ENCODE data around the gene THRAP3.
A peak's percentile ranks its signal among the peaks of the same experiment; 100 is the strongest.
"Not testable (repeated sequence)": the region's sequence is repeated elsewhere in the genome, so short reads cannot be mapped to it uniquely, and the experiment has no call there.

Gene THRAP3

DNA sequence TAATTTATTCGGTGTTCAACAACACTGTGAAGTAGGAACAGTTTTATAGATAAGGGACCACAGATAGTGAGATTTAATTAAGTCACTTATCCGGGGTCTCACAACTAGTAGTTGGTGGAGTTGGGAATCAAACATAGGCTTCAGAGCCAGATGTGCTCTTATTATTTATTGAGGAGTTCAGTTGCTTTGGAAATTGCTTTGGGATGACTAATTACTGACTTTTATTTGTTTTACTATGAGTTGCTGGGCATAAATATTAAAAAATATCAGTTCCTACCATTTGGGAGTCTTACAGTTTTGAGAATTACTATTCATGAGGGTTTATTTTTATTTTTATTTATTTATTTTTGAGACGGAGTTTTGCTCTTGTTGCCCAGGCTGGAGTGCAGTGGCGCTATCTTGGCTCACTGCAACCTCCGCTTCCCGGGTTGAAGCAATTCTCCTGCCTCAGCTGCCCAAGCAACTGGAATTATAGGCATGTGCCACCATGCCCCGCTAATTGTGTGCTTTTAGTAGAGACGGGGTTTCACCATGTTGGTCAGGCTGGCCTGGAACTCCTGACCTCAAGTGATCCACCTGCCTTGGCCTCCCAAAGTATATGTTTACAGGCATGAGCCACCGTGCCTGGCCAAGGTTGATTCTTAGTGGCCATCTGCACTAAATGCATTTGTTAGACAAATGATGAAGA lies 27.7 kb downstream of the THRAP3 start:
- no peak for DNase-seq

DNA sequence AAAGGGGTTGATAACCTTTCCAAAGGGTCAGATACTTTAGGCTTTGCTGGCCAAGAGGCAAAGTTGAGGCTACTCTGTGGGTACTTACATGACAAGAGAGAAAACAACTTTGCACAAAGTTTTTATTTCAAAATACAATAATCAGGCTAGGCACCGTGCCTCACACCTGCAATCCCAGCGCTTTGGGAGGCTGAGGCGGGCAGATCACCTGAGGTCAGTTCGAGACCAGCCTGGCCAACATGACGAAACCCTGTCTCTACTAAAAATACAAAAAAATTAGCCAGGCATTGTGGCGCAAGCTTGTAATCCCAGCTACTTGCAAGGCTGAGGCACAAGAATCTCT lies 28.2 kb downstream of the THRAP3 start:
- not testable (repeated sequence) for DNase-seq

DNA sequence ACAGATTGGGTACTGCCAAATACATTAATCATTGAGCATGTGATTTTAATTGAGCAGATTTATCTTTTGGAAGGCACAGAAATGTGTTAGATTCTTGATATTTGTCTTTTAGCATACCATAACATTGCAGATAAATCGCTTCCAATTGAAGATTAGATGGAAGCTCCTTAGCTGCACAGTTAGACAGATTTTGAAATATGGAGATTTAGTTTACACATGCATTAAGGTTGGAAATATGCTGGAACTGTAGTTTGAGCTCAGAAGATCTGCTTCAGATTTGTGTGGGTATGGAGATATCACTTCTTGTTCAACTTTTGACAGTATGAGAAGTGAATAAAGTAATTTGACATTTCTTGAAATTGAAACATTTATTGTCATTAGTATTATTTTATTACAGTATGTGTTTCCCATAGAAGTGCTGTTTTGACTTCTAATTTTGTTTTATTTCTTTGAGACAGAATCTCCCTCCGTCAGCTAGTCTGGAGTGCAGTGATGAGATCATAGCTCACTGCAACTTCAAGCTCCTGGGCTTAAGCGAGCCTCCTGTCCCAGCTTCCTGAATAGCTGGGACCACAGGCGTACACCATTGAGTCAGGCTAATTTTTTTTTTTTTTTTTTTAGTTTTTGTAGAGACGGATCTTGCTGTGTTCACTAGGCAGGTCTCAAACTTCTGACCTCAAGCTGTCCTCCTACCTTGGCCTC lies 29.1 kb downstream of the THRAP3 start:
- DNase-seq = no peak

DNA sequence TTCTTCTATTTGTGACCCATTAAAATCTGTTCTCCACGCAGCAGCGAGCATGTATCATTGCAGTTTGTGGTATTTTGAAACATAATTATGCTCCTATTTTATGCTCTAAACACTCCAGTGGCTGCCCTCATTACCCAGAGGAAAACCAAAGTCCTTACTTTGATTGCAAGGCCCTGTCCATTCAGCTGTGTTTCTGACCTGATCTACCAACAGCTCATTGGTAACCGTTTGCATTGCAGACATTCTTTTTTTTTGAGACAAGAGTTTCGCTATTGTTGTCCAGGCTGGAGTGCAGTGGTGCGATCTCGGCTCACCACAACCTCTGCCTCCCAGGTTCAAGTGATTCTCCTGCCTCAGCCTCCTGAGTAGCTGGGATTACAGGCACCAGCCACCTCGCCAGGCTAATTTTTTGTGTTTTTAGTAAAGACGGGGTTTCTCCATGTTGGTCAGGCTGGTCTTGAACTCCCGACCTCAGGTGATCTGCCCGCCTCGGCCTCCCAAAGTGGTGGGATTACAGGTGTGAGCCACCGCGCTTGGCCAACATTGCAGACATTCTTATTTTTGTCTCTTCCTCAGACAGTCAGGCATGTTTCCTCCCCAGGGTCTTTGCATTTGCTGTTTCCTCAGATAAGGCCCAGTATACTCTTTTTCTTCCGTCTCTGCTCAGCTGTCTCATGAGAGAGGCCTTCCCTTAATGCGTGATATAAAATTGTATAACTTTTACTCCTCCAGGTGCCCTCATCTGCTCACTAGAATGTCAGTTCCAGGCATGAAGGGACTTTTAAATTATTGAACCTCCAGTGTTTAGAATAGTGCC lies 32.5 kb downstream of the THRAP3 start:
- DNase-seq = no peak

DNA sequence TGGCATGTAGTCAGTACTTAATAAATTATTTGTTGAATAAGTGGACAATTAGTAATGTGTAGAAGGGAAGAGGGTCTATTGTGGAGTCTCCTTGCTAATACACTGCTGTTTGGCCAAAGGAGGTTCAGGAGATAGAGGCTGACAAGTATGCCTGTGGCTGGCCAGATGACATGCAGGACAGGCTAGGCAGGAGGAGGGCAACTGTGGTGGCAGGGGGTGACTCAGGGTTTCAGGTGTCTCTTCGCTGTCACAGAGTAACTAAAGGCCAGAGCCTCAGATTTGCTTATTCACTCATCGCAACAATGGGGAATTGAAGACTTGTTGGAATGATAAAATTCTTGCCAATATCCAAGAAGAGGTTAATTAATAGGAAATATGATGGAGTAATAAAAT lies 33.1 kb downstream of the THRAP3 start:
- no peak for DNase-seq

DNA sequence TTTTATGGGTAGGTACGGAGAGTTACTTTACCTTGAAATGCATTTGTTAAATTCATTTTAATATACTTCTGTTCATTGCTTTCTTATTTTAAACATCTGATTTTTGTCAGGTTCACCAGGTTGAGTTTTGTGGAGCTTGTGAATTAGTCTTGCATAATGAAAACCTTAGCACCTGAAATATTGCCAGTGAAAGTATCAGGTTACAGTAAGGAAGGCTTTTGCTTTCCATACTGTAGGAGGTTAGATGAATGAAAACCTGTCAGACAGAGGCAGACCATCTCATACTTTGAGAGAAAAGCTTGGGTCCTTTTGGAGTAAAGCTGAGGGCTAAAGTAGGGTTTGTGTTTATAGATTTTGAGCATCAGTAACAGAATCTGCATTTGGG lies 34.7 kb downstream of the THRAP3 start:
- DNase-seq = no peak

DNA sequence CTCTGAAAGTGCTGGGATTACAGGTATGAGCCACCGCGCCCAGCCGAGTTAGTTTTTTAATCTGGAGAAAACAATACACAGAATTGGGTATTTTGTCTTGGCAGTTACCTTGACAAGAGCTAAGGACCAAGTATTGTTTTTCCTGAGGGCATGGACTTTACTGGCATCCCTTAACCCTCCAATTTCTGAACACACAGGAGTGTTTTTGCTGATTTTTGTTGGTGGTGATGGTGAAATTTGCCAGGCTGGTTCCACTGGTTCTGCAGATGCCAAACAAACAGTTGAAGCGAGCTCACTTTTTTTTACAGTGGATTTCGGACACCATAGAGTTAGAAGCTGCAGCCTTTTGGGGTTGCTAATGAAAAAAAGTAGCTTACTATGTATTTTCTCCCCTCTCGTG lies 44.7 kb downstream of the THRAP3 start:
- no peak for DNase-seq

DNA sequence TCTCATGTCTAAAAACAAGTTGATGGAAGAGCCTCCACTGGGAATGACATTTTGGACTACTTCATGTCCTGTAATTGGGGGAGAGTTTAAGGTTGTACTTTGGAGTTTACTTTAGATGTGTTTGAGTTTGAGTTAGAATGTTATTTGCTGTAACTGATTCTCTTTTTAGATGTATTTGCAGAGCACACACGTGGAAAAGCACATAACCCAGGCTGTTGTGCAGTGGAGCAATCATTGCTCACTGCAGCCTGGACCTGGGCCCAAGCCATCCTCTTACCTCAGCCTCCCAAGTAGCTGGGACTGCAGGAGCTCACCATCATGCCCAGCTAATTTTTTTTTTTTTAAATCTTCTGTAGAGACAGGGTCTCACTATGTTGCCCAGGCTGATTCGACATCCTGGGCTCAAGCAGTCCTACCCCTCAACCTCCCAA lies 45.2 kb downstream of the THRAP3 start:
- peak; percentile 32 for DNase-seq

DNA sequence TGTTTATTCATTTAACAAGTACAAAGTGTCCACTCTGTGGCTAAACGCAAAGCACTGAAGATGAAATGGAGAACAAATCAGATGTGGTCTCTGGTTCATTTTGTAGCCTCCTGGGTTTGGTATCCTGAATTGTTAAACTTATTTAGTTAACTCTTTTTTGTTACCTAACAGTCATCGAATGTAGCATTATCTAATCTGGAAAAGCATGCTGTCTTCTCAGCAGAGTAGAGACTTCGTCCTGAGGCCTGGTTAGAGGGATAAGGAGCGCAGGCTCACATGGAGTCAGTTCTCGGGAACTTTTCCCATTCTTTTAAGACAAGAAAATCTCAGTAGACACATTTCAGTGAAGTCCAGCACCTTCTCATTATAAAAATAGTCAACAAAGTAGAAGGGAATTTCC lies 48.8 kb downstream of the THRAP3 start:
- DNase-seq = no peak

DNA sequence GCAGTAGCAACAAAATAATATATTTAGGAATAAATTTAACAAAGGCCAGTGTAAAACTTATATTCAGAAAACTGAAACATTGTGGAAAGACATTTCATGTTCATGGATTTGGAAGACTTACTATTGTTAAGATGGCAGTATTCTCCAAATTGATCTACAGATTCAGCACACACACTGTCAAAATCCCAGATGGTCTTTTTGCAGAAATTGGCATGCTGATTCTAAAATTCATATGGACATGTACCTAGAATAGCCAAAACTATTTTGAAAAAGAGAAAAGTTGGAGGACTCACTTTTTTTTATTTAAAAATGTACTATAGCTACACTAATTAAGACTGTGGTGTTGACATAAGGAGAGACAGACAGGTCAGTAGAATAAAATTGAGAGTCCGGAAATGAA lies 50.0 kb downstream of the THRAP3 start:
- DNase-seq = no peak

DNA sequence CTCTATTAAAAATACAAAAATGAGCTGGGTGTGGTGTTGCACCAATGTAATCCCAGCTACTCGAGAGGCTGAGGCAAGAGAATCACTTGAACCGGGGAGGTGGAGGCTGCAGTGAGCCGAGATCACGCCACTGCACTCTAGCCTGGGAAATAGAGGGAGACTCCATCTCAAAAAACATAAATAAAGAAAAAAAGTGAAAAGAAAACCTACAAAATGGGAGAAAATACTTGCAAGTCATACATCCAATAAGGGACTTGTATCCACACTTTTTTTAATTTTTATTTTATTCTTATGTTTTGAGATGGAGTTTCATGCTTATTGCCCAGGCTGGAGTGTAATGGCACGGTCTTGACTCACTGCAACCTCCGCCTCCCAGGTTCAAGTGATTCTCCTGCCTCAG lies 52.4 kb downstream of the THRAP3 start:
- DNase-seq = no peak

DNA sequence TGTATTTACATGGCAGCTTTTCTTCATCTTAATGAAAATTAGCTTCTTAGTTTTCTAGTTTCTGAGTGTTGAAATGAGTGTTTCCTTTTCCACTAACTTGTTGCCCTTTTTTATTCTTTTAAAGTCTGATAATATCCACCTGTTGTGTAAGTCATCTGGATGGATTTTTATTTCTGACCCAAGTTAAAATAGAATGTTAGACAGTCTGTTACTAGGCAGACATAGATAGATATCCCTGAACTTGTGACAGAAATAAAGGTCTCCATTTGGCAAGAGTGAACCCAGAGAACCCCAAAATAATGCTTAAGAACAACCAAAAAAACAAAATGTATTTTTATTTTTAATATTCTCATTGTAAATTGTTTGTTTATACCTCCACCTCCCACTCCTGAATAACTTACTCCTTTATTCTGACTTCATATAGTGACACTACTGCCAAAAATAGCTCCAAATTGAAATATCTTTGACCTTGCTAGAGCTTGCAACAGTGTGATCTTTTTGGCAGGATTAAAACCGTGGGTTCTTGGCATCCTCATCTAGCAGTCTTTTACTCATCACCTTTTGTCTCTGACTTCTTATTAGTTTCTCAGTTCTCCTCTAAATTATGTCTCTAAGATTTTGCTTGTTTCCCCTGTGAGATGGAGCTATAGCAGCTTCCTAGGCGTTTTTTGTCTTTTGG lies 55.0 kb downstream of the THRAP3 start:
- no peak for DNase-seq

DNA sequence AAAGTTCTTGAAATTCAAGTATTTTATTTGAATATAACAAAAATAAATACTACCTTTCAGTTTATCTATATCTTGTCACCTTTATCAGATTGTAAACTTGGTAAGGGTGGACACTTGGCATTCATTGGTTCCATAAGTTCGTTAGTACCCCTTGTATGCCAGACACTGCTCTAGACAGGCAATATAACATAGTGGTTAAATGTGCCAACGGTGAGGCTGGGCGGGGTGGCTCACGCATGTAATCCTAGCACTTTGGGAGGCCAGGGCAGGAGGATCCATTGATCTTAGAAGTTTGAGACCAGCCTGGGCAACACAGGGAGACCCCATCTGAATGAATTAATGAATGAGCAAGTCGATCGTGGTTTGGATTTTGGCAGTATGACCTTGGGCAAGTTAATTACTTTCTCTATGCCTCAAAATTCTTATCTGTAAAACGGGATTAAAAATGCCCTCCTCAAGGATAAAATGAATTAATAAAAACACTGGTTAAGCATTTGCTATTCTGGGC lies 55.6 kb downstream of the THRAP3 start:
- DNase-seq = no peak

DNA sequence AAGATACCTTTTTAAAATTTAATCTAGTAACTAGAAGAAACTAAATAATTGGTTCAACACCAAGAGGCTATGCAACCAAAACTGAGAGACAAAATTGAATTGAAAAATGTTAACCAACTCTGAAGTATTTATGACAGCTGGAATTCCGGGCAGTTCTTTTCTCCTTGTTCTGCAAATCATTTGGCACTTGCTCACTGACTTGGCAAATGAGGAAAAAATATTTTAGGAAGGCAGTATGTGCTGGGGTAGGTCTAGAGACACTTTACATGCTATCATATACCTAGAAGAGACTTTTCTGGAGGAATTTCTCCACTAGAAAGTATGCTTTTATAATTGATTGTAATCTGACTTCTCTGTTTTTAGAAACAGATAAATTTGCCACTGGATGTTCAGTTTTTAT lies 59.8 kb downstream of the THRAP3 start:
- no peak for DNase-seq

DNA sequence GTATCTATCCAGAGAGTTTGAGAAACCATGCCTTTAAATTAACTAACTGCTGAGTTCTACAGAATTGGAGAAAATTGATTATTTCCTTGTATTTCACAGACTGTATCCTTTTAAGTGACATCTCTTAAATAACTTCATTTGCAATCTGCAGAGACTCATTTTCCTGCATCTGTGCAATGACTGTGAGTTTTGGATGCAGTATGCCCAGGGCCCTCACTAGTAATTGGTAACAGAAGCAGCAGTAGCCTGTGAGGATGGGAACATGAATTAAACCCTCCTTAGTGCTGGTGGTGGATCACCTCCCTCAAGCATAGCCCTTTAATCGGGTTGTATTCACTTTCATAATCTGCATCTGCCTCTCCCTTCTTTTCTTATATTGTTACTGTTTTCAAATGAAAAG lies 60.3 kb downstream of the THRAP3 start:
- DNase-seq = no peak

DNA sequence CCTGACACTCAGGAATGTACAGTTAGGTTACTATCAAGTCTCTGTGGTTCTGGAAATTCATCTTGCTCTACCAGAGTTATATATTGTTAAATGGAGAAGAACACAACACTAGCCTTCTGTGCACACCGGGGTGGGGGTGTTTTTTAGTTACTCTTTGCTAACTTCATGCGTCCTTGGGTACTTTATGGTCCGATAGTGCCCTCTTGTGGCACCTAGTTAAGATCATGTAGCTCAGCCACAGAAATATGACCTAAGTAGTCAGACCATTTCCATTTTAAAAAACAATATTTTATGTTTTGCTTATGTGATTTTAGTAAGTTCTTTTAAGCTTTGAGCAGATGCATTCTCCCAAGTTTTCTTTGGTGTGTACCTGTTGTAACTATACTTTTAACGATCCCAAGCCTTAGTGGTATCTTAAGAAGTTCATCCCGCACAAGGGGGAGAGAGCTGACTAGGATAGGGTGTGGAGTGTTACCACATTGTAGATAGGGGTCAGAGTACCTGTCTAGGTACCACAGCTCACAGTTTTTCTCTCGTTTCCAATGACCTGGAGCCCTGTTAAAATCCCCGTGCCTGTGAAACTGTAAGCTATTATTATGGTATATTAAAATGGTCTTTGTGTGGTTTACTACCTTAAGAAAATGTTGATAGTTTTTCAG lies 61.3 kb downstream of the THRAP3 start:
- peak; percentile 64 for DNase-seq

DNA sequence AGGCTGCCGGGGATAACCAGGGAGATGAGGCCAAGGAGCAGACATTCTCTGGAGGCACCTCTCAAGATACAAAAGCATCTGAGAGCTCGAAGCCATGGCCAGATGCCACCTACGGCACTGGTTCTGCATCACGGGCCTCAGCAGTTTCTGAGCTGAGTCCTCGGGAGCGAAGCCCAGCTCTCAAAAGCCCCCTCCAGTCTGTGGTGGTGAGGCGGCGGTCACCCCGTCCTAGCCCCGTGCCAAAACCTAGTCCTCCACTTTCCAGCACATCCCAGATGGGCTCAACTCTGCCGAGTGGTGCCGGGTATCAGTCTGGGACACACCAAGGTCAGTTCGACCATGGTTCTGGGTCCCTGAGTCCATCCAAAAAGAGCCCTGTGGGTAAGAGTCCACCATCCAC lies 62.6 kb downstream of the THRAP3 start:
- no peak for DNase-seq

DNA sequence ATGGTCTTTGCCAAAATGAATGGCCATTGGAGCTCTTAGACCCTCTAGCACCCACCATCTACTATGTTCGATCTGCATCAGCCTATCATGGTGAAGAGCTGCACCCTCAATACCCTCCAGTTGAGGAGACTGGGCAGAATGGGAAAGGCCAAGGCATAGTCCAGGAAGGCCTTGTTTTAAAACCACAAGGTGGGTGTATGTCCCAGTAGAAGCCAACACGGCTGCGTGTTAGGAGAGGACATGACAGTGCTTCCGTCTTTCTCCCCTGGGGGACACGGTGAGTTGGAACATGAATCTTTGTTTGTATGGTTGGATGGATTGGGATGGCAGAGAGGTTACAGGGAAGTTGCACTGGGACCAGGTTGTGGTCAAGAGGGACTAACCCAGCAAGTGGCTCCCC lies 63.4 kb downstream of the THRAP3 start:
- DNase-seq = no peak

DNA sequence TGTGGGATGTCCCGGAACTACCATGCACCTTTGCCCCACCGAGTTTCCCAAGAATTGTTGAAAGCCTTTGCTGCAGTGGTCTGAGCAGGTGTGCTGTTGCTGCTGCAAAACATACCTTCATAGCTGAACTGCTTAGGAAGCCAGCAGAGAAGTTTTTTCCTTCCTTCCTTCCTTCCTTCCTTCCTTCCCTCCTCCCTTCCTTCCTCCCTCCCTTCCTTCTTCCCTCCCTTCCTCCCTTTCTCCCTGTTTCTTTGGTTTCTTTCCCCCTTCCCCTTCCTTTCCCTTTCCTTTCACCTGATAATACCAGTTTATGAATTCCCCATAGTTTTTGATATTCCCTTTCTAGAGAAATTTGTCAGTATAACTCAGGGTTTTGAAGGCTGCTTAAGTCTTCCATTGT lies 71.1 kb downstream of the THRAP3 start:
- DNase-seq = no peak

DNA sequence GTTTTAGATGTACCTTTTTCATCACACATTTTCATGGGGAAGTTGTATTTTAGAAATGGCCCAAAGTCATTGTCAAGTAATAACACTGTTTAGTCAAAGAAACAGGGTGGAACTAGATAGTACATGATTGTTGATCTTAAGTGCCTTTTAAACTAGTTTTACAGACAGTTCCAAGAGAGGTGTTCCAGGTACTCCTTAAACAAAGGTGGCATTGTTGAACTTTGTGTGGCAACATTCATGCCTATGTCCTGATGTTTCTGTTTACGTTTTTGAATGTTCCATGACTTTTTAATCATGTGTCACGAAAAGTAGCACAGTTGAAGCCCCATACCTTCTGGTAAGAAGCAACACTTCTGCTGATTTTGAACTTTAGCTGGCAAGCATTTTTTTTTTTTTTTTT lies 72.8 kb downstream of the THRAP3 start:
- no peak for DNase-seq

DNA sequence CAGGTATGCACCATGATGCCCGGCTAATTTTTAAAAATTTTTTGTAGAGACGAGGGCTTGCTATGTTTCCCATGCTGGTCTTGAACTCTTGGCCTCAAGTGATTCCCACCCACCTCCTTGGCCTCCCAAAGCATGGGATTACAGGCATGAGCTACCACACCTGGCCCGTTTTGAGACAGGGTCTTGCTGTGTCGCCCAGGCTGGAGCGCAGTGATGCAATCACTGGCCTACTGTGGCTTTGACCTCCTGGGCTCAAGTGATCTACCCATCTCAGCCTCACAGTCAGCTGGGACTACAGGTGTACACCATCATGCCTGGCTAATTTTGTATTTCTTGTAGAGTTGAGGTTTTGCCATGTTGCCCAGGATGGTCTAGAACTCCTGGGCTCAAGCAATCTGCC lies 74.4 kb downstream of the THRAP3 start:
- DNase-seq = no peak

DNA sequence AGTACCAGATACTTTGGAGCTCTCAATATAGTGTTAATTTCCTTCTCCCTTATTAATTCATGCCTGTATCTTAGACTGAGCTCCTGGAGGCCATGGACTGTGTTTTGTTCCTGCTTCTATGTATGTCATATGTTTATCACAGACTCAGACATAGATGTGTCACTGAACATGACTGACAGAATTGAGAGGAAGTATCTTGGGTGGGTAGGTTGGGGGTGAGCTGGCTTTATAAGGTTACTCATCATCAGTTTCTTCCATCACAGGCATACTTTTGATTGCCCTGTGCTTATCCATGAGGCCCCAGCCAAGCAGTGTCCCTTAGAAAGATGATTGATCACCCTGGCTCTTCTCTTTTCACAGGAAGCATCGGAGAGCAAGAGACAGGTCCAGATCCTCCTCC lies 76.3 kb downstream of the THRAP3 start:
- no peak for DNase-seq

DNA sequence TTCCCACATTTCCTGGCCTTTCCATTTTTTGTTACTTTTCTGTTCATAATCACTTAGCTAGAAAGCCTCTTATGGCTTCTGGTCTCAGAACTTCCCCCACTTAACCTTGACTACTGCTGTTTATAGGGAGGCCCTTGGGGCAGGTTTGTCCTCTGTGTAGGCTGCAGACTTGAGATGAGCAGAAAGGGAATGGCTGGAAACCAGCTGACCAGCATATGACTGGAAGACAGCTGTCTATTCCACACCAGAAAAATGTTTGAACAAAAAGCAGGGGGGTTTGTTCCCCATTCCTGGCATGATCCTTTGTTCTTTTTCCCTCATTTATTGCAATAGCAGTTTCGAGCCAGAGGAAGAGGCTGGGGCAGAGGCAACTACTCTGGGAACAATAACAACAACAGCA lies 77.0 kb downstream of the THRAP3 start:
- DNase-seq = no peak

All from NCI-H774 (cell line).